ENCODE measurements around the gene RHOJ.

The RHOJ gene

DNA sequence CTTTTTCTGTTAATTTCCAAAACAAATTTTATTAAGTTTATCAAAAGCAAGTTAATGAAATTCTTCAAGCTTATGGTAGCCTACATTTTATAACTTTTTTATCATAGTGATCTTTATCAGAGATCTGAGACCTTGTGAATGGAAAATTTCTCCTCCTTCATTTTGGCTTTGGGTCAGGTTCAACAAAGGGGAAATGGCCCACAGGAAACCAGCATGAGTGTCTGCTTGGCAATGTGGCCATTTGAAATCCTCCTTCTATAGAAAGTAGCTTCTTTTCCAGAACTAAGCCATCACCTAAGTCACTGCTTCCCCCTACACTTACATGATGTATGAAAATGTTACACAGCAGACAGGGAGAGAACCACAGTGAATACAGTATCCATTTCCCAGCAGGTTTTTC, 1.6 kb downstream of the RHOJ start:
- no peak for DNase-seq
- no peak for ATAC-seq

DNA sequence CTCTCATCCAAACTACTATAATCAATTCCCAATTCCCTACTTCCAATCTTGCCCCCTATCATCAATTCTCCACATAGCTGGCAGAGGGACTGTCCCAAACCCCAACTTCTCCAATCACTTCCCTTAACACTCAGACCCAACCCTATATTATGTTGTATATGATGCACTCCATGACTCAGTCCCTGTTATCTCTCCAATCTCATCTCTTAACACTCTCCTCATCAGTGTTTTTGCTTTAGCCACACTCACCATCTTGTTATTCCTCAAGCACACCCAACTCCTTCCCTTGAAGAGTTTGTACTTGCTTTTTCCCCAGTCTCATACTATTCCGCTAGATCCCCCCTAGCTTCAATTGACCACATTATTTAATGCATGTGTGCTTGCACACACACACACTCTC, 4.9 kb downstream of the RHOJ start:
- ATAC-seq (no peak), DNase-seq (no peak)

DNA sequence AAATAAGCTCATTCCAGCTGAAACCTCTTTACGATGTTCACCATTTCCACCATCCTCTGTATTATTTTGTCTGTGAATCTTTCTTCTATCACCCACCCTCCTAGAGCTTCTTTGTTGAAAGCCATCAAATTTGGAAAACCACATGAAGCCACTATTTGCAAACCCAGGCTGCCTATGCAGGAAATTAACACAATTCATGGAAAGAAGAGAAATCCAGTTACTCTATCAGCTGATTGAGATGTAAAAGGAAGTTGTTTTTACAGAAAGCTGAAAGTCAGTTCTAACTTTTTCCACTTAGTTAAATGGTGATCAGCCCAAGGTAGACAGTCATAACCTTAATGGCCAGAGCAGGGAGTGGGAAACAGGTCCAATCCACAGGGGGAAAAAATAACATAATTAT, 6.6 kb downstream of the RHOJ start:
- DNase-seq (no peak), ATAC-seq (no peak)

DNA sequence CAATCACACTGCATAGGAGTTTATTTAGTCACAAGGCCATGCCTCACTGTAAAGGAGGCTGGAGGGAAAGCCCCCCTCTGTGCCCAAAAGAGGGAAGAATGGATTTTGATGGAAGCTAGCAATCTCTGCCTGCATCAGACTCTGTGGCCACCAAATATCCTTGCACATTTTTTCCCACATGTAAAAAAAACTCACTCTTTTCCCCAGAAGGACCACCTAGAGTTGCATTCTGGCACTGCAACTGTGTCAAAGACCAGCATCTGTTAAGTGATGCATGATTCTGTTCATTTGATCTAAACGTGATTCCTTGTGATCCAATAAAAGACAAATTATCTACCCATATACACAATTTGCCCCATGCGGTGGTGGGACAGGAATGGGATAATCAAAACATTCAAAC, 8.0 kb downstream of the RHOJ start:
- DNase-seq (no peak), ATAC-seq (no peak)

DNA sequence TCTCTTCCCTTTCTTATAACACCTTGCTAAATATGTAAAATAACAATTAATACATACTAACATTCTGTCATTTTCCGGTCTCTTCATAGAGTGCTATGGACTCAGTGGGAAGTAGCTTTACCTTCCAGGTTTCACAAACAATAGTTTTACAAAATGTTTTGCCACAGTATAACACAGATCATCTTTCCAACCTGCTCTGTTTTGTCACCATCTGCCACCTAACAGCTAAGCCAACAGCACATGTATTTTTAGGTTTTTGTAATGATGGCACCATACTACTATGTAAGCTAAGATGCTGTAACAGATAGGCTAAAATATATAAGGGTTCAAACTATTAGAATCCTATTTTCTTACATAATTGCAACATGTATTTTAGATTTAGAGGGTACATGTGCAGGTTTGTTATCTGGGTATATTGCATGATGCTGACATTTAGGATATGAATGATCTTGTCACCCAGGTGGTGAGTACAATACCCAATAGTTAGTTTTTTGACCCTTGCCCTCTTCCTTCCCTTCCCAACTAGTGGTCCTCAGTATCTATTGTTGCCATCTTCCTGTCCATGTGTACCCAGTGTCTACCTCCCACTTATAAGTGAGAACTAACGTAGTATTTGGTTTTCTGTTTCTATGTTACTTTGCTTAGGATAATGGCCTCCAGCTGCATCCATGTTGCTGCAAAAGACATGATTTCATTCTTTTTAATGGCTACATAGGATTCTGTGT, 8.7 kb downstream of the RHOJ start:
- DNase-seq (no peak), ATAC-seq (no peak)

DNA sequence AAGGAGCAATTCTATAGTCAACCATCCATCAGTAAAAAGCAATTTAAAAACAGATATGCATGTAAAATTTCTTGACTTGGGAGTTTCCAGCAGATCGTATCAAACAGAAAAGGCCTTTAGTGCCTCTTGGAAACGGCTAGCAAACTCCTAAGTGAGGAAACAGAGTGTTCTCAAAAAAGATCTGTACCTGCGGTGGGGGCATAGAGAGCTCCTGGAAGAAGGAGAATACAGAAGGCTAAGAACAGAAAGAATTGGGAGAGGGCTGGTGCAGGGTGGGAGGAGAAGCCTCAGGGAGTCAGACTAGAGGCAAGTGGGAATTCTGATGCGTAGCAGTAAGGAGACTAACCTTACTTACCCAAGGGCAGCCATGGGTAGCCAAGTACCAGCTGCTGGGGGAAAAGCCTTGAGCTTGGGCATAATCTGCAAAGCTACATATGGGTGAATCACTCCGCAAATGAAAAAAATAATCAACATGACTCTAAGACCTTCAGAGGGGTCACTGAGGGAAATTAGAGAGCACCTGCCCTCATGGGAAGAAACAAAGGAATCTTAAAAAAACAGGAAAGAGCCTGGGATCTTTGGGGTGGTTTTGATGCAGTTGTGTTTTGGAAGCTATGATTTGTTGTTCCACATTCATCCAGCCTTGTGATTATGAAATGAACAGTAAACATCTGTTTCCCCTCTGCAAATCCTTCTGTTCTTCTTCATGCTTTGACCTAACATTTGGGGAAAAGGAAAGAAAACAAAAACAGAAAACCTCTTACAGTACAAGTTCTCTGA, 10.4 kb downstream of the RHOJ start:
- DNase-seq, result no peak
- ATAC-seq, result no peak

DNA sequence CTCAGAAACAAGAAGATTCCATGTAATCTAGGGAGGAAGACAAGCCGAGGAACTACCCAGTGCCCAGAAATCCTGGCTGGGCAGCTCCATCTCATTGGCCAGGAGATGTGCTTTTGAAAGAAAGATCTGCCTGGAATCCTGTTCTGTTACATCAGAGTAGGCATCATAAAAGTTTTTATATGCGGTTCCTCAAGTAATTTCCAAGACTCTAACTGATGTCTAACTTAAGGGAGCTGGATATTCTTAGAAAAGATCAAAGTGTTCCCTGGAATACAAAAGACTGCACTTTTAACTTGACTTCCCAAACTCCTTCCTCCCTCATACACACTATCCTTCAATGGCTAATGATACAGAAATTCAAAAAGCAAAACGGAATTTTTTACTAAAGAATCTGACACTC, 16.3 kb downstream of the RHOJ start:
- ATAC-seq (no peak), DNase-seq (no peak)

DNA sequence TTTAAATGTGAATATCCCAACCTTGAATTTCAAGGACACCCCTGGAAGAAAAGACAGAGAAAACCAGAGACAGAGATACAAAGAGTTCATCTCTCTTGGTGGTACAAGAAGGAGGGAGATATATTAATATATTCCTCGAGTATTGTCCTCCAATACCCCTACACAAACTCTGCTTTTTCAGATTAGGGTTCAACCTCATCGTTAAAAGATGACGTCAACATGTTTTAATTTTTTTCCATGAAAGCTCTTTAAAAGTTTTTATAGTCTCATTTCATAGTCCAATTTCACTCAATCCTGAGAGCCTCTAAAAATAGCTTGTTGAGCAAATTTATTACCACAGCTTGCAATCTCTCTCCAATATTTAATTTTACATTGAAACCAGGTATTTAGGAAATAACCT, 19.4 kb downstream of the RHOJ start:
- no peak for ATAC-seq

DNA sequence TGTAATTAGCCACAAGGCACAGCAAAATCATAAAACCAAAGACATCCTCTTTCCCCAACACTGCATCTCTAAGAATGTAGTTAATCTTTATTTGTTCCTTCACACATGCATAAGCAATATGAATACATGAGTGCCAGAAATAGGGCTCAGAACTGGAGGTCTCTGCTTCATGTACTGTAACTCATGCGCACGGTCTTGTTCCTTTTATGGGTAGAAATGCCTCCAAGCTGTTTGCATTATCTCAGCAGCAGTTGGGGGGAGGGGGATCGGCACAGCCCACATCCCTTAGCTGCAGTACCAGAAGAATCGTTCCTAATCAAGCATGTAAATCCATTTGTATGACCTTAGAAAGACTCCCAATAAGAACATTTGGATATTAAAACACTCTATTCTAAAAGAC, 20.0 kb downstream of the RHOJ start:
- ATAC-seq, result no peak

More for the DNA sequence above, 19.4 kb downstream of the RHOJ start:
- DNase-seq, result no peak

DNA sequence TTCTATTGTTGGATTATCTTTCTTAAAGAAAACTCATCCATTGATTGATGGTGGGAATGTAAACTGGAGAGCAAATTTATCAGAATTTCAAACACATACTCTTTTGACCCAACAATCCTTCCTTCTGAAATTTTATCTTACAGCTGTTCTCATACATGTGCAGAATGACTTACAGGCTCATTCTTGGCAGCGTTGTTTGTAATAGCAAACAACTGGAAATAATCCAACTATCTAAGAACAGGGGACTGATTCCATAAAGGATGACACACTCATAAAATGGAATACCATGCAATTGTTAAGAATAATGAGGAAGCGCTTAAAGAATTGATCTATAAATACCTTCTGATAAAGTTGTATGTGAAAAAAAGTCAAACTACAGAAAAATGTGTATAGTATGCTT, 24.0 kb downstream of the RHOJ start:
- ATAC-seq, result no peak
- no peak for DNase-seq

More for the DNA sequence above, 20.0 kb downstream of the RHOJ start:
- DNase-seq, result no peak

DNA sequence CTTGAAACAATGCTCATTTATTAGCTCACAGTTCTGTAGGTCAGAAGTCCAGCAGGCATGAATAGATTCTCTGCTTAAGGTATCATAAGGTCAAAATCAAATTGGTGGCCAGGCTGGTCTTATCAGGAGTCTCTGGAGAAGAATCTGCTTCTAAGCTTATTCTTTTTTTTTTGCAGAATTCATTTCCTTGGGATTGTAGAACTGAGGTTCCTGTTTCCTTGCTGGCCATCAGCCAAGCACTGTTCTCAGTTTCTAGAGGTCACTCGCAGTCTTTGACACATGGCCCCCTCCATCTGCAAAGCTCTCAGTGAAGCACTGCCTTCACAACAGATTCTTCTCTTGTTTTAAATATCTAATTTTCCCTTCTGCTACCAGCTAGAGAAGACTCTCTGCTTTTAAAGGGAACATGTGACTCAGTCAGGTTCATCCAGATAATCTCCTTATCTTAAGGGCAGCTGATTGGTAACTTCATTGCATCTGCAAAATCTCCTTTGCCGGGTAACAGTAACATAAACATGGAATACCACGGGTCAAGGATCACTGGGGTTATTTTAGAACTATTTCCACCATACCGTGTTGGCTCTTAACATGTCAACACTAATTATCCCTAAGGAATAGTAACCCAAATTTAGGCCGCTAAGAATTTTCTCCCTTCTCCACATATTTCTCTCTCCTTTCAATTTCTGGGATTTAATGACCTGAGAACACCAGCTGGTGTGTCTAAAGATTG, 25.3 kb downstream of the RHOJ start:
- no peak for DNase-seq
- no peak for ATAC-seq

DNA sequence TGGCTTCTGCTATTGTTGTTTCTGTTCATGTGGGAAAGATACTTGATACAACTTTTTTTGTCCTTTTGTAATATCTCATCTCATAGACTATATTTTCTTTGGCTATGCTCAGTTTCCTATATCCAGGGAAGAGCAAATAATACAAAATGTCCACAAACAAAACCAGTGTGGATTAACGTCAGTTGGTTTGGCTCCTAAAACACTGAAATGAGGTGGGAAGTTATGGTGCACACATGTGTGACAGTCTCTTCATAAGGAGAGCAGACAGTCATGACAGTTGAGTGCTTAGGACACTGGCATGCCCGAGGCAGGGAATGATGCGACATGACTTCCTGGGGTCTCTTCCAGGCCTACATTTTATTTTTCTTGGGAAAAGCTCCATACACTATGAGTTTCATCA, 27.5 kb downstream of the RHOJ start:
- ATAC-seq, result no peak
- DNase-seq, result no peak

DNA sequence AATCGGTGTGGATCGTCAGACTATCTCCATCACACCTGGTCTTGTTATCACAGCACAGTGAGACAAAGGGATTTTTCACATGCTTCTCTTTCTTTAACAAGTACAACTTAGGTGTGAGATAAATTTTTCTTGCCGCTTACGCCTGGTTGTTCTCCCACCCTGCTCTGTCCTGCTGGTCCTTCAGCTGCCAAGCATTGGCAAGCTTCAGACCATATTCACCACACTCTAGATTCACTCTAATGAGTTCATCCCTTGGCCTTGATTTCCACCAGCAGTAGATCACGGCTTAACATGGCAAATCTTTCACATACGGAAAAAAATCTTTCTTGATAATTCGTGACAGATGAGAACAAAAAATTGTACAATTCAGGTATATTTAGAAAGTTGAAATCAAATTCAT, 33.5 kb downstream of the RHOJ start:
- ATAC-seq, result no peak
- DNase-seq, result no peak

DNA sequence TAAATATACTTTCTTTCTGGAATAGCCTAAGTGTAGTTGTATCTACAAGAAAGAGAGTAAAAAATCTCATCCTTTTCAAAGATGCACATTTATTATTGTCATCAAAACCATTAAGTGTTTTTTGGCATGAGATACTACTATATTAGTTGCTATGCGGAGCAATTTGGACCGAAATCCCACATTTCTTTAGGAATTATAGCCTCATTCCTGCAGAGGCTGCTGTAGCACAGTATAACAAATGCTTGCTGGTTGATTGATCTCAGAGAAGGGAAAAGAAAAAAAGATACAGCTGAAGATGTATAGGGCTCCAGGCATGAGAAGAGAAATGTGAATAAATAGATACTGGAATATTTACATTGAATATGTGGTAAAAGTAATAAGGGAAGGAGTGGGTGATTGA, 36.0 kb downstream of the RHOJ start:
- DNase-seq, result no peak

DNA sequence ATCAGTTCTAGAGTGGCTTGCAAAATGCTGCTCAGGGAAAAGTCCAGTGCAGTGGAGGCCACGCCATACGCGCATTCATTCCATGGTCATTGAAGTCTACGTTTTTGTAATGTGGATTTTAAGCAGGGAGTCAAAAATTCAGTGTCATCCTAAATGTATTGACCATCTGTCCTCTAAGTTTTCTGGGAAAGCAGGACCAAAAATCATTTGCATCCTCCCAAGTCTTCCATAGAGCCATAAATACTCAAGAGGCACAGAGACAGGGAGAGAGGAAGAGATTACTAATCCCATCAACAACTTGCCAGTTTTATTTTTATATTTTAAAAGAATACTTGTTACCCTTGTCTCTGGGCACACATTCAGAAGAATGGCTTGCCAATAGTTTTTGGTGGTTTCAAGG, 36.9 kb downstream of the RHOJ start:
- no peak for ATAC-seq
- DNase-seq, result no peak

More for the DNA sequence above, 36.0 kb downstream of the RHOJ start:
- no peak for ATAC-seq

DNA sequence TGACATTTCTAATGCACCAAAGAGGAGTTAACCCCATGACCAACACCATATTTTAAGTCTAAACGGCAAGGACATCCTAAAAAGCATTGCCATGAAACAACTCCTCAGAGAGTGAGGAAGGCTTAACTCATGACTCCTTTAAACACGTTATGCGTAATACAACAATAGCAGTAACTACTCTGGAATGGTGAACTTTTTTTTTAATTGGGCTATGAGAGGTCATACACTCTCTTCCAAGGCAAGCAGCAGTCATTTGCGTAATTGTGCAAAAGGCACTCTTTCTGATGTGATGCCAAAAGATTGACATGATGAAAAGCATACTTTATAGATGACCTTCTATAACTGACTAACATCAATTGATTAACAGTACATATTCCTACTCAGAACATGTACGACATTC, 39.4 kb downstream of the RHOJ start:
- ATAC-seq (no peak), DNase-seq (no peak)

DNA sequence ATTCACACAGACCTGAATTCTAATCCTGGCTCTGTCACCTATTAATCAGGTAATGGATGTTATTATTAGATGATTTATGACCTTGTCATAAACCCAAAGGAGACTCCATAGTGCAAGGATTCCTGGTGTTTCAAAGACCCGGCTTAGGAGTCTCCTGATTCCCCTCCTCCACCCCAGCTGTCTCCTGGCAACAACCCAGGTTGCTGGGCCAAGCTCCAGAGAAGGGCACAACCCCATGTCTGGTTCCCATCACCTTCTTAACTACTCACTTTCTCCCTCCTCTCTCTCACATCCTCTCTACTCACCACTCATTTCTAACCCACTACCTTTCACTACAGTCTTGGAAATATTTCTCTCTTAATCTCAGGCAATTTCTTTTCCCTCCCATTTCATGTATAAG, 41.6 kb downstream of the RHOJ start:
- ATAC-seq, result no peak
- no peak for DNase-seq

DNA sequence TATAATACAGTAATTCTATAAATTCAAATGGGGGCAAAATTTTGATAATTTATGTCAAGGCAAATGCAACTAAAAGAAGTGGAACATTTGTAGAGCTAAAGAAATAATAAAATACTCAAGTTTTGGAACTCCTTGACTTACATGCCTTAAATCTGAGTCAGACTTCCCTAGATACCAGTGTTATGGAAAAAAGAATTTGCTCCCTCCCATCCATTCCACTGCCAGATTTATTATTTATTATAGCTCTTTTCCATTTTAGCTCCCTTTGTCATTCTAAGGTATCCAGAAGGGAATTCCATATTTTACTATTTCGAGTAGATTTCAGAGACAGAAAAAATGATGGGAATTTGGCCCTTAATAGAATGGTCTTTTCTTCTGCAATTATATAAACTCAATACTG, 44.0 kb downstream of the RHOJ start:
- DNase-seq (no peak), ATAC-seq (no peak)

DNA sequence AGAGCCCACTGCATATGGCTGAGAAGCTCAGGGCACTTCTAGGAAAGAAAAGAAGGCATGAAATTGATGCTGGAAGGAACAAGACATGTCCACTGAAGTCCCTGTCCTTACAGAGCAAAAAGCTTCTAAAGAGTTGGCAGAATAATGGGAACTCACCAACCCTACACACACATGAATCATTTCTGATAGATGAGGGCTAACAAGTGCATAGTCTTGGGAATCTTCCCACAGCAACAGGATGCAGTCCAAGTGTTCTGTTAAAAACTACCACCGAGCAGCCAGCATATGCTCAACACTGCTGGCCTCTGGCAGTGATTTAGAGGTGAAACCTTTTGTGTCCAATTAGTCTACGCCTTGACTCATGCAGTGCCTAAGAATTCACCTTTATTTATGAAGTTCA, 44.8 kb downstream of the RHOJ start:
- DNase-seq, result no peak
- ATAC-seq, result no peak

DNA sequence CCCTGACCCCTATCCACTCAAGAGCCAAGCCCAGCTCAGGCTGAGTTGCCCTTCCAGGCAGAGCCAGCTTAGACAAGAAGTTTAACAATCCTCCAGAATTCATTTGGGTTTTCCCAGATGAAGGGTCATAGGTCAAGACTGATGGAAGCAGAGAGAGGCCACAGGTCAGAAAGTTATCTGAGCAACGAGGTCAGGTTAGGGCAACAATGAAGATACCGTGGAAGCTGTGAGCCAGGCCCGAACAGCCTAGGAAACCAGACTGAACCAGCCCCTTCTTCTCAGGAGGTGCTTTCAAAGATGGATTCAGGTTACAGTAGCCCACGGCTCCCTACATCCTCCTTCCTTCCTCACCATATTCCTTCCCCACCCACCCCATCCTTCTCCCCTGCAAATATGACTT, 53.1 kb downstream of the RHOJ start:
- DNase-seq, result no peak
- no peak for ATAC-seq

DNA sequence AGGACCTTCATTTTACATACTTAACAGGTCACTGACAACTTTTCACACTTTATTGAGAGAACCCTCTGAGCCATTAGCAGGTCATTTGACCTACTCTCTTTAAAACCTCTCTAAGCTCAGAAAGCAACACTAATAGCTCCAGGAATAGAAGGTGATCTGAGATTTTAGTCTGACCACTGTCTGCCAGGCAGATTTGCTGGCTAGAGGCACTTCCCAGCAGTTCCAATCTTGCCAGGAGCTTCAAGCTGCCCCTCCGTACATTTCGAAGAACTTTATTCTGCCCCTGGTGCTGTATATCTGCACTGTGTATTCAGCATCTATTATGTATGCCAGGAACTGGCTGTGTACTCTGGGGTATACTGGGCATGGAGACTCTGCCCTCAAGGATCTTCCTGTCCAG, 58.2 kb downstream of the RHOJ start:
- no peak for ATAC-seq
- DNase-seq, result no peak

DNA sequence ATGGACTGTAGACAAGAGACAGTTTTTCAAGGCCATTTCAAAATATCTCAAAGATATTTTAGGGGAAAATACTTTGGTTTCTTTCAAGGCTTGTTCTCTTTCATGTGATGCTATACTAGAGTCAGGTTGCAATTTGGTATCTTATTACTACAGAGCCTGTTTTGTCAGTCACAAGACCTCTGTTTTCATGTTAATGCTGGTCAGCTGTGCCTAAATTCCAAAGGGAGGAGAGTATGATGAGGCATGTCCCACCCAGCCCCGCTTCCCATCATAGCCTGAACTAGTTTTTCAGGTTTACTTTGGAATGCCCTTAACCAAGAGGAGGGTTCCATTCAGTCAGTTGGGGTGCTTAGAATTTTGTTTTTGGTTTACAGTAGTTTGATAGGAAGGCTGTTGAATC, 61.9 kb downstream of the RHOJ start:
- ATAC-seq, result no peak
- DNase-seq, result no peak

DNA sequence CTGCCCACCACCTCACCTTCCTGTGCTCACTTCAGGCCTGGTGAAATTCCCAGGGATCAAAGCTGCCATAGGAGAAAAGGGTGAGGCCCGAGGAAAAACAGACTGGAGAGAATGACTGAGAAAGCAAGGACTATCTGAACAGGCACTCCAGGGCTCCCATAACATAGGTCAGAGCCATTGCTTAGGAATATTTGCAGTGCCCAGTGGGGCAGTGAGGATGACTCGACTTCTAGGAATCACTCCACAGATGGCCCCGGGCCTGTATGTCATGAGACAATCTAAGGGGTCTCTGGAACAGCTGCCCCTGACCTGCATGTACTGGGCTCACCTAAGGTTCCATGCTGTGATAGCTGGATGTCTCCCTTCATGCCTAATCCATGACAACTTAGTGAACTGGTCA, 62.9 kb downstream of the RHOJ start:
- no peak for ATAC-seq
- no peak for DNase-seq
